GM06990 (cell line): ENCODE data around the gene C19orf25.

Experiments used
- DNase-seq: peaks from one replicate; pipeline ENCODE4 v3.0.0-alpha.2; 2011; ENCODE audit not compliant: insufficient read length; ENCODE audit errors: extremely low read depth
- H3K27me3 ChIP-seq: replicated peaks from 2 replicates; pipeline ENCODE4 v1.6.0; 2011; ENCODE audit warnings: low read length; ENCODE audit not compliant: control insufficient read depth, insufficient read depth
- H3K36me3 ChIP-seq: 2 replicates; pipeline ENCODE4 v1.5.1; 2011; ENCODE audit warnings: low read length; ENCODE audit not compliant: control insufficient read depth, insufficient read depth
- H3K4me3 ChIP-seq: replicated peaks from 2 replicates; pipeline ENCODE4 v1.5.1; 2011; ENCODE audit warnings: low read depth, mild to moderate bottlenecking, control low read depth, low read length
- CTCF ChIP-seq: IDR thresholded peaks from 2 replicates; pipeline ENCODE4 v1.5.1; 2011; ENCODE audit warnings: low read length, control low read depth, mild to moderate bottlenecking, inconsistent platforms; ENCODE audit not compliant: insufficient read depth, poor library complexity, severe bottlenecking

The C19orf25 gene

GRCh38 chr19:1524972-1525325, 45.9 kb upstream of the C19orf25 start:
- no peak for TF ChIP-seq CTCF
- no peak for DNase-seq
- Histone ChIP-seq H3K4me3 (no peak overlapping the region), H3K36me3 (no peaks in the 10 kb centered on the region), H3K27me3 (no peaks in the 10 kb centered on the region; the same call in 1 of the 2 replicates)

- no peak for DNase-seq
- no peaks in the 10 kb centered on the region; the same call in 1 of the 2 replicates for H3K27me3 ChIP-seq
- H3K4me3 ChIP-seq = no peak overlapping the region
- TF ChIP-seq CTCF = no peak
- H3K36me3 ChIP-seq = no peaks in the 10 kb centered on the region
Measured at GRCh38 chr19:1524287-1524971, 45.4 kb upstream of the C19orf25 start.

- no peak within 1 kb of the TSS for H3K4me3 ChIP-seq
Measured at GRCh38 chr19:1523412-1524286, 44.6 kb upstream of the C19orf25 start, which contains the start of gene PLK5. TSS of gene PLK5 (plus strand) at chr19:1524077. CDS start at chr19:1526997, 2,920 bp downstream.

GRCh38 chr19:1522838-1523237, 43.8 kb upstream of the C19orf25 start:
- Histone ChIP-seq H3K4me3 (no peak overlapping the region), H3K27me3 (no peaks in the 10 kb centered on the region), H3K36me3 (no peaks in the 10 kb centered on the region)
- TF ChIP-seq CTCF = no peak
- no peak for DNase-seq

More at GRCh38 chr19:1523412-1524286, 44.6 kb upstream of the C19orf25 start, which contains the start of gene PLK5:
- Histone ChIP-seq H3K27me3 (no peaks in the 10 kb centered on the region; the same call in 1 of the 2 replicates), H3K36me3 (no peaks in the 10 kb centered on the region)
- no peak for DNase-seq
- no peak for TF ChIP-seq CTCF

- DNase-seq = no peak
- Histone ChIP-seq H3K27me3 (no peaks in the 10 kb centered on the region), H3K4me3 (no peak overlapping the region), H3K36me3 (no peaks in the 10 kb centered on the region)
- no peak for TF ChIP-seq CTCF
Measured at GRCh38 chr19:1522061-1522460, 43.0 kb upstream of the C19orf25 start.
